Upper lobe of right lung (tissue), 1 donor: ENCODE measurements around the gene HSDL2. TPM values are rescaled to one million over a fixed set of nuclear protein-coding genes. Genes with fewer than 3 reads are reported as not detected.
"Not testable (repeated sequence)": the region's sequence is repeated elsewhere in the genome, so short reads cannot be mapped to it uniquely, and the experiment has no call there.

ENCODE experiments used
- ATAC-seq: fragments of 200-7000 bp; cut with Tn5 transposase; one replicate; pipeline ENCODE4 v1.9.1; 2020; ENCODE audit warnings: mild to moderate bottlenecking, moderate library complexity
- DNase-seq: peaks from one replicate; pipeline ENCODE4 v3.0.0-alpha.2; 2020
- H3K27ac ChIP-seq: fragments of 200-600 bp; one replicate; pipeline ENCODE4 v1.8.0; 2022
- H3K27me3 ChIP-seq: fragments of 200-600 bp; one replicate; pipeline ENCODE4 v1.8.0; 2022; ENCODE audit warnings: mild to moderate bottlenecking
- H3K36me3 ChIP-seq: fragments of 200-600 bp; one replicate; pipeline ENCODE4 v1.8.0; 2022
- H3K4me1 ChIP-seq: fragments of 200-600 bp; one replicate; pipeline ENCODE4 v1.8.0; 2022
- H3K4me3 ChIP-seq: fragments of 200-600 bp; one replicate; pipeline ENCODE4 v1.8.0; 2022; ENCODE audit warnings: mild to moderate bottlenecking
- H3K9me3 ChIP-seq: fragments of 200-600 bp; one replicate; pipeline ENCODE4 v1.8.0; 2022
- intact Hi-C: fragments of 100-400 bp; cut with DNase I; formaldehyde crosslinking; loops from one replicate; pipeline ENCODE4 v1.11.0; 2022
- total RNA-seq: library from RNA; stranded (reverse); fragmentation: NEBNext Ultra II Directional; extraction: Animal tissue kit (Norgen Biotek cat#: 25700); gene quantifications from one replicate; pipeline ENCODE4 v1.2.1, GENCODE V29; 2021
- TF ChIP-seq, protein P1 (sequence below): fragments of 200-600 bp; IDR thresholded peaks from one replicate; pipeline ENCODE4 v1.8.0; 2022; ENCODE audit warnings: antibody characterized with exemption
- donor health status: DM: no; HTN: yes; CAD: no; lungs with severe emphysema.

HSDL2 gene
- total RNA-seq, 1 donor from 2014 or later: 56.3 TPM

DNA sequence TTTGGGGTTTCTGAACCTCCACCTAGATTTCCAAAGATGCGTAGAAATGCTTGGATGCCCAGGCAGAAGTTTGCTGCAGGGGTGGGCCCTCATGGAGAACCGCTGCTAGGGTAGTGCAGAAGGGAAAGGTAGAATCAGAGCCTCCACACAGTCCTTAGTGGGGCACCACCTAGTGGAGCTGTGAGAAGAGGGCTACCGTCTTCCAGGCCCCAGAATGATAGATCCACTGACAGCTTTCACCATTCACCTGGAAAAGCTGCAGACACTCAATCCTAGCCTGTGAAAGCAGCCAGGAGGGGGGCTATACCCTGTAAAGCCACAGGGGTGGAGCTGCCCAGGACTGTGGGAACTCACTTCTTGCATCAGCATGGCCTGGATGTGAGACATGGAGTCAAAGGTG lies 13.3 kb upstream of the HSDL2 start:
- no peak overlapping the region for H3K27ac ChIP-seq
- H3K4me1 ChIP-seq: no peaks in the 10 kb centered on the region
- no peaks in the 10 kb centered on the region for H3K9me3 ChIP-seq
- H3K36me3 ChIP-seq: no peaks in the 10 kb centered on the region
- H3K27me3 ChIP-seq: no peaks in the 10 kb centered on the region
- ATAC-seq: no peak
- DNase-seq: no peak
- no peak overlapping the region for H3K4me3 ChIP-seq
- intact Hi-C loops: no loop called here
- TF ChIP-seq, protein P1, sequence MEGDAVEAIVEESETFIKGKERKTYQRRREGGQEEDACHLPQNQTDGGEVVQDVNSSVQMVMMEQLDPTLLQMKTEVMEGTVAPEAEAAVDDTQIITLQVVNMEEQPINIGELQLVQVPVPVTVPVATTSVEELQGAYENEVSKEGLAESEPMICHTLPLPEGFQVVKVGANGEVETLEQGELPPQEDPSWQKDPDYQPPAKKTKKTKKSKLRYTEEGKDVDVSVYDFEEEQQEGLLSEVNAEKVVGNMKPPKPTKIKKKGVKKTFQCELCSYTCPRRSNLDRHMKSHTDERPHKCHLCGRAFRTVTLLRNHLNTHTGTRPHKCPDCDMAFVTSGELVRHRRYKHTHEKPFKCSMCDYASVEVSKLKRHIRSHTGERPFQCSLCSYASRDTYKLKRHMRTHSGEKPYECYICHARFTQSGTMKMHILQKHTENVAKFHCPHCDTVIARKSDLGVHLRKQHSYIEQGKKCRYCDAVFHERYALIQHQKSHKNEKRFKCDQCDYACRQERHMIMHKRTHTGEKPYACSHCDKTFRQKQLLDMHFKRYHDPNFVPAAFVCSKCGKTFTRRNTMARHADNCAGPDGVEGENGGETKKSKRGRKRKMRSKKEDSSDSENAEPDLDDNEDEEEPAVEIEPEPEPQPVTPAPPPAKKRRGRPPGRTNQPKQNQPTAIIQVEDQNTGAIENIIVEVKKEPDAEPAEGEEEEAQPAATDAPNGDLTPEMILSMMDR: peak; percentile 19

DNA sequence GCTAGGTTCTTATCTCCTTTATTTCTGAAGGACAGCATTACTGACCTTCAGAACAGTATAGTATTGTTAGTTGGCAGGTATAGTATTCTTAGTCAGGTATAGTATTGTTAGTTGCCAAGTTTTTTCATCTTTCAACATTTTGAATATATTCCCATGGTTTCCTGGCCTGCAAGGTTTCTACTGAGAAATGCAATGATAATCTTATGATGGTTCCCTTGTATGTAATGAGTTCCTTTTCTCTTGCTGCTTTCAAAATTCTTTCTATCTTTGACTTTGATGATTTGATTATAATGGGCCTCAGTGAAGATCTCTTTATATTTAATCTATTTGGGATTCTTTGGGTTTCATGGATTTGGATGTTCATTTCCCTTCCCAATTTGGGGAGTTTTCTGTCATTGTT lies 12.4 kb upstream of the HSDL2 start:
- Histone ChIP-seq H3K36me3 (no peaks in the 10 kb centered on the region), H3K27me3 (no peaks in the 10 kb centered on the region), H3K4me1 (no peaks in the 10 kb centered on the region), H3K9me3 (no peaks in the 10 kb centered on the region), H3K27ac (no peak overlapping the region), H3K4me3 (no peak overlapping the region)
- ATAC-seq (no peak), DNase-seq (no peak)
- TF ChIP-seq, protein P1: no peak
- intact Hi-C loops: no loop called here

- Histone ChIP-seq H3K27ac (no peak overlapping the region), H3K4me3 (no peak overlapping the region), H3K27me3 (no peaks in the 10 kb centered on the region), H3K36me3 (no peaks in the 10 kb centered on the region), H3K9me3 (no peaks in the 10 kb centered on the region), H3K4me1 (no peaks in the 10 kb centered on the region)
- intact Hi-C loops: no loop called here
- no peak for ATAC-seq
- TF ChIP-seq, protein P1: no peak
- DNase-seq: no peak
These were observed 10.1 kb upstream of the HSDL2 start for GRCh38 chr9:112369817-112370216.

- Histone ChIP-seq H3K36me3 (no peaks in the 10 kb centered on the region), H3K27me3 (no peaks in the 10 kb centered on the region), H3K4me3 (no peak overlapping the region), H3K27ac (no peak overlapping the region), H3K9me3 (no peaks in the 10 kb centered on the region), H3K4me1 (no peaks in the 10 kb centered on the region)
- ATAC-seq (no peak), DNase-seq (no peak)
- intact Hi-C loops: no loop called here
- TF ChIP-seq, protein P1: no peak
These were observed 8.8 kb upstream of the HSDL2 start for GRCh38 chr9:112371060-112371459.

GRCh38 chr9:112373666-112374065 lies 6.2 kb upstream of the HSDL2 start:
- H3K36me3 ChIP-seq, H3K9me3 ChIP-seq, intact Hi-C loops, H3K4me3 ChIP-seq, H3K27me3 ChIP-seq, ATAC-seq, H3K27ac ChIP-seq, DNase-seq: not testable (repeated sequence)
- peaks cover 23% of the 10 kb centered on the region for H3K4me1 ChIP-seq

- H3K9me3 ChIP-seq, H3K36me3 ChIP-seq, intact Hi-C loops, H3K27ac ChIP-seq, DNase-seq, H3K27me3 ChIP-seq, ATAC-seq, H3K4me3 ChIP-seq: not testable (repeated sequence)
- peaks cover 23% of the 10 kb centered on the region for H3K4me1 ChIP-seq
These were observed 5.7 kb upstream of the HSDL2 start for GRCh38 chr9:112374232-112374631.

- ATAC-seq (no peak), DNase-seq (no peak)
- Histone ChIP-seq H3K4me3 (no peak overlapping the region), H3K9me3 (no peaks in the 10 kb centered on the region), H3K36me3 (no peaks in the 10 kb centered on the region), H3K27me3 (no peaks in the 10 kb centered on the region), H3K27ac (no peak overlapping the region), H3K4me1 (peaks cover 23% of the 10 kb centered on the region)
- intact Hi-C loops: no loop called here
- TF ChIP-seq, protein P1: no peak
These were observed 4.5 kb upstream of the HSDL2 start for GRCh38 chr9:112375361-112375760.
